ENCODE results near the gene CEMP1. TPM values are rescaled to one million over a fixed set of nuclear protein-coding genes. Genes with fewer than 3 reads are reported as not detected.

Gene CEMP1
- total and polyA plus RNA-seq, 10 of the 15 experiments (the other 5 are each of a cell fraction or from before 2014, with no cell fraction given): 0.05 to 8.2 (median 1.5) TPM; not detected in 5

- TF ChIP-seq CTCF (IDR thresholded peaks at IDR 0.05 in 2 of 3, conservative IDR thresholded peaks at IDR 0.05 in 1 of 3; ENCODE audit: control insufficient read depth in 2 of 3, extremely low read depth in 1 of 3, insufficient read depth in 1 of 3, low read depth in 3 of 3, low read length in 3 of 3) (no peak), NFIC (IDR thresholded peaks at IDR 0.05; ENCODE audit: low read depth, low read length) (no peak; the same call in 1 of the 2 replicates), NRF1 (conservative IDR thresholded peaks at IDR 0.05; ENCODE audit: low read depth, low read length) (0 out of 2 replicates have a peak, but pooled peaks have one; percentile 24), MLLT1 (IDR thresholded peaks at IDR 0.05) (0 out of 2 replicates have a peak, but pooled peaks have one; percentile 53), TCF7 (IDR thresholded peaks at IDR 0.05; ENCODE audit: borderline replicate concordance) (no peak), RB1 (IDR thresholded peaks at IDR 0.05; ENCODE audit: borderline replicate concordance) (no peak; the same call in 1 of the 2 replicates), POLR2AphosphoS2 (IDR thresholded peaks at IDR 0.05; ENCODE audit: low read depth, low read length) (no peak), NR2F1 (conservative IDR thresholded peaks at IDR 0.05) (no peak), TBL1XR1 (IDR thresholded peaks at IDR 0.05; ENCODE audit: low read depth, low read length) (no peak), IKZF2 (IDR thresholded peaks at IDR 0.05) (peak; percentile 41 to 47; a peak in 2 of 4 replicates), CHD2 (IDR thresholded peaks at IDR 0.05; ENCODE audit: borderline replicate concordance, low read depth, low read length) (no peak), ZNF687 (IDR thresholded peaks at IDR 0.05) (peak; percentile 46), MTA3 (IDR thresholded peaks at IDR 0.05; ENCODE audit: borderline replicate concordance, low read length) (peak; percentile 48; the same call in 1 of the 2 replicates), ASH2L (IDR thresholded peaks at IDR 0.05; ENCODE audit: borderline replicate concordance, low read depth) (no peak), CEBPZ (IDR thresholded peaks at IDR 0.05; ENCODE audit: low read depth, low read length) (no peak), IRF5 (IDR thresholded peaks at IDR 0.05; ENCODE audit: borderline replicate concordance) (no peak), FOXK2 (IDR thresholded peaks at IDR 0.05) (no peak)
Measured at GRCh38 chr16:2532494-2533141, 1.4 kb upstream of the CEMP1 start (continued).
